Left lung (tissue), 10 donors: ENCODE data around the gene PTGDS. TPM values are rescaled to one million over a fixed set of nuclear protein-coding genes. Genes with fewer than 3 reads are reported as not detected.
A peak's percentile ranks its signal among the peaks of the same experiment; 100 is the strongest.

Experiments
- ATAC-seq: fragments of 200-7000 bp; cut with Tn5 transposase; one replicate; pipeline ENCODE4 v1.9.1; 2020; ENCODE audit warnings: moderate library complexity
- DNase-seq, 4 donors: peaks; one replicate each; pipeline ENCODE4 v3.0.0-alpha.2; 2013 to 2020
- H3K27ac ChIP-seq, 2 donors: fragments of 200-600 bp; sonication (generic) in 1 of 2; one replicate each; pipeline versions ENCODE4 v1.5.0 to v1.8.0; 2020 to 2021
- H3K27me3 ChIP-seq, 2 donors: fragments of 200-600 bp; sonication (generic) in 1 of 2; one replicate each; pipeline versions ENCODE4 v1.5.0 to v1.8.0; 2020 to 2021
- H3K36me3 ChIP-seq, 2 donors: fragments of 200-600 bp; sonication (generic) in 1 of 2; one replicate each; pipeline versions ENCODE4 v1.5.0 to v1.8.0; 2020 to 2021
- H3K4me1 ChIP-seq, 2 donors: fragments of 200-600 bp; one replicate each; pipeline ENCODE4 v1.8.0; 2021
- H3K4me3 ChIP-seq, 2 donors: fragments of 200-600 bp; sonication (generic) in 1 of 2; one replicate each; pipeline versions ENCODE4 v1.5.0 to v1.8.0; 2020 to 2021; ENCODE audit warnings: mild to moderate bottlenecking in 1 of 2
- H3K9me3 ChIP-seq, 2 donors: fragments of 200-600 bp; sonication (generic) in 1 of 2; one replicate each; pipeline versions ENCODE4 v1.5.0 to v1.8.0; 2020 to 2021
- CTCF ChIP-seq, 2 donors: fragments of 200-600 bp; sonication (generic) in 1 of 2; IDR thresholded peaks; one replicate each; pipeline versions ENCODE4 v1.5.0 to v1.8.0; 2021; ENCODE audit warnings: antibody characterized with exemption in 2 of 2
- intact Hi-C, 2 donors: fragments of 100-400 bp; cut with DNase I; formaldehyde crosslinking; loops; one replicate each; pipeline versions ENCODE4 v1.11.2 to v1.14.2; 2022
- polyA plus RNA-seq, 6 donors: library from polyadenylated mRNA; unstranded; fragments of 120-200 nt; gene quantifications; one replicate each; pipeline ENCODE4 v1.2.1, GENCODE V29; 2013; ENCODE audit not compliant: insufficient read length in 6 of 6
- total RNA-seq, 2 donors: library from RNA; stranded (reverse); fragmentation: NEBNext Ultra II Directional; extraction: Animal tissue kit (Norgen Biotek cat#: 25700); gene quantifications; one replicate each; pipeline ENCODE4 v1.2.1, GENCODE V29; 2021
- donor health status: DM: no; HTN: yes; CAD: no.
- donor health status: DM: no; HTN: no; CAD: no.

PTGDS gene
- total and polyA plus RNA-seq, 8 donors: 23.7 to 137 (median 37.7) TPM

GRCh38 chr9:137023157-137023556, 45.9 kb downstream of the PTGDS start:
- DNase-seq (no peak), ATAC-seq (no peak)
- Histone ChIP-seq H3K9me3 (no peaks in the 10 kb centered on the region), H3K4me3 (no peak overlapping the region), H3K27me3 (no peaks in the 10 kb centered on the region), H3K27ac (no peak overlapping the region), H3K36me3 (peaks cover 0 to 15% of the 10 kb centered on the region in 2 donors), H3K4me1 (peaks cover 0 to 10% of the 10 kb centered on the region in 2 donors)
- TF ChIP-seq CTCF (IDR thresholded peaks at IDR 0.05): no peak
- intact Hi-C loops: no loop called here

GRCh38 chr9:137023583-137023991, 46.3 kb downstream of the PTGDS start:
- H3K27ac ChIP-seq: no peak overlapping the region
- H3K4me1 ChIP-seq: peaks cover 2 to 13% of the 10 kb centered on the region in 2 donors
- H3K4me3 ChIP-seq: no peak overlapping the region
- ATAC-seq (no peak), DNase-seq (no peak)
- intact Hi-C loops: no loop called here
- H3K9me3 ChIP-seq: no peaks in the 10 kb centered on the region
- peaks cover 0 to 15% of the 10 kb centered on the region in 2 donors for H3K36me3 ChIP-seq
- no peaks in the 10 kb centered on the region for H3K27me3 ChIP-seq
- TF ChIP-seq CTCF (IDR thresholded peaks at IDR 0.05): no peak

GRCh38 chr9:137025517-137025966, 48.2 kb downstream of the PTGDS start:
- Histone ChIP-seq H3K4me3 (no peak overlapping the region), H3K36me3 (peaks cover 0 to 10% of the 10 kb centered on the region in 2 donors), H3K27me3 (no peaks in the 10 kb centered on the region), H3K9me3 (no peaks in the 10 kb centered on the region), H3K27ac (no peak overlapping the region), H3K4me1 (peaks cover 9 to 32% of the 10 kb centered on the region in 2 donors)
- ATAC-seq (no peak), DNase-seq (peak in 1 of 4 donors; percentile 54)
- TF ChIP-seq CTCF (IDR thresholded peaks at IDR 0.05): no peak
- intact Hi-C loops: no loop called here

- H3K27me3 ChIP-seq: no peaks in the 10 kb centered on the region
- peaks cover 11 to 40% of the 10 kb centered on the region in 2 donors for H3K4me1 ChIP-seq
- H3K27ac ChIP-seq: no peak overlapping the region
- ATAC-seq (no peak), DNase-seq (no peak)
- intact Hi-C loops: no loop called here
- no peak overlapping the region for H3K4me3 ChIP-seq
- TF ChIP-seq CTCF (IDR thresholded peaks at IDR 0.05): no peak
- peaks cover 0 to 1% of the 10 kb centered on the region in 2 donors for H3K36me3 ChIP-seq
- H3K9me3 ChIP-seq: no peaks in the 10 kb centered on the region
These were observed 49.1 kb downstream of the PTGDS start for GRCh38 chr9:137026384-137026783.

- DNase-seq (no peak), ATAC-seq (no peak)
- intact Hi-C loops: no loop called here
- H3K27me3 ChIP-seq: no peaks in the 10 kb centered on the region
- peaks cover 11 to 45% of the 10 kb centered on the region in 2 donors for H3K4me1 ChIP-seq
- TF ChIP-seq CTCF (IDR thresholded peaks at IDR 0.05): no peak
- no peaks in the 10 kb centered on the region for H3K9me3 ChIP-seq
- H3K36me3 ChIP-seq: no peaks in the 10 kb centered on the region
- peak overlapping the region in 1 of 2 donors; percentile 43 for H3K4me3 ChIP-seq
- no peak overlapping the region for H3K27ac ChIP-seq
These were observed 49.5 kb downstream of the PTGDS start for GRCh38 chr9:137026828-137027227.
